HG03469 (cell line): ENCODE measurements around the gene YPEL4.
"Not testable (repeated sequence)": the region's sequence is repeated elsewhere in the genome, so short reads cannot be mapped to it uniquely, and the experiment has no call there.

Experiments used
- ATAC-seq: cut with Tn5 transposase; IDR thresholded peaks from one replicate; pipeline ENCODE4 v1.9.1; 2021; ENCODE audit warnings: mild to moderate bottlenecking, moderate library complexity, moderate number of reproducible peaks; ENCODE audit not compliant: unreplicated experiment

Gene YPEL4

GRCh38 chr11:57649826-57650738, at the start of gene YPEL4:
Gene YPEL4 (minus strand): TSS chr11:57649912. CDS start chr11:57647107, 2,805 bp downstream.
- no peak for ATAC-seq

- no peak for ATAC-seq
These were observed 49.2 kb upstream of the YPEL4 start for GRCh38 chr11:57698843-57699365.

DNA sequence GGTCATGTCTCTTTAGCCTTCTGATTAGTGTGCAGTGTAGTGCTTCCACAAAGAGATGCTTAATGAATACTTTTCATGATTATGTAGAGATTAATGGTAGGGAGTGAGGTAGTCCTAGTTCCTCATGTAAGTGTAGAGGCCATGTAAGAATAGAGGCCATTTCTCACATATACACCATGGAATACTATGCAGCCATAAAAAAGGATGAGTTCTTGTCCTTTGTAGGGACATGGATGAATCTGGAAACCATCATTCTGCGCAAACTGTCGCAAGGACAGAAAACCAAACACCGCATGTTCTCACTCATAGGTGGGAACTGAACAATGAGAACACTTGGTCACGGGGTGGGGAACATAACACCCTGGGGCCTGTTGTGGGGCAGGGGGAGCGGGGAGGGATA, 40.8 kb upstream of the YPEL4 start:
- not testable (repeated sequence) for ATAC-seq

DNA sequence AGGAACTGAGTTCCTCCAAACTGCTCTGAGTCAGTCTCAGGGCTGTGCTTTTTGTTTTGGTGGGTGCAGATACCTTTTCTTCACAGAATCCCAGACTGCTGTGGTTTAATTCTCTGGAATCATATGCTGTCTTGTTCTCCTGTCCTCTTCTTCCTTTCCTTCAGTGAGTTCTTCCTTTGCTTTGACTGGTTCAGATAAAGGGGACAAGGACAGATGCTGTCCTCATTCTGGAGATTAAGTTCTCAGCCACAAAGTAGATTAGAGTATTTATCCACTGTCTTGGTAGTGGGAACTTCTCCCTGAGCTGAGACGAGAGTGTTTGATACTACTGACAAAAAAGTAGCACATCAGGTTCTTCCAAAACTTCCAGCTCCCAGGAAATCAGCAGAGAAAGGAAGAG, 31.5 kb upstream of the YPEL4 start:
- no peak for ATAC-seq

GRCh38 chr11:57680552-57680874, 30.8 kb upstream of the YPEL4 start:
- no peak for ATAC-seq

- no peak for ATAC-seq
These were observed 29.7 kb upstream of the YPEL4 start for GRCh38 chr11:57679396-57679795.

DNA sequence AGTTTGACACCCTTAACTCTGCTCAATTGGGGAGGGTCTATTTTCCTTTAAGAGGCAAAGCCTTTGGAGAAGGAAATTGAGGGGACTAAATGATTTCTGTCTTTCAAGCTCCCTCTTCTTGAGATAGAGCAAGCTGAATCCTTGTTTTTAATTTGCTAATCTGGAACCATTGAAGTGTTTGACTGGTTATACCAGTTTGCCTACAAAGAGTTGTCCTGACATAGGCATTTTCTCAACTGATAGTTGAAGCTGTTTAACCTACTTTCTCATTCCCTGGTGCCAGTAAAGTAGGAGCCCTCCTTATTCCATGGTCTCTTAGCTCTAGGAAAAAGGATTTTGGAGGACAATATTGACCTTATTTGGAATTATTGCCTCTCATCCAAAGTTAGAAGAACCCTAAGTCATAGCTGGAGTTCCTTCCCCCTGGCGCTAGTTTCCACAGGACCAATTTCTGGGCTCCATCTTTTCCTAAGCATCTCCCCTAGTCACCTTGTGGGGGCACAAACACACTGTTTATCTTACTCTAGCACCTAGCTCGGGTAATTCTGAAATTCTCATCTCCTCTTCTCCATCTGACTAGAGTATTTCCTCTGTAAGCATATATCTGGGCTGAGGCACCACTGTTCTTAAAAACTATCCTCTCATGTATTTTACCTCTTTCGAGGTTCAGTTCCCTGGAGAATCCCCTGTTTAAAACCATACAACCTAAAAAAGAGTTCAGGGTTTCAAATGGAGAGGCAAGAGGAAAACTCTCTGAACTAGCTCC, 25.6 kb upstream of the YPEL4 start:
- no peak for ATAC-seq

DNA sequence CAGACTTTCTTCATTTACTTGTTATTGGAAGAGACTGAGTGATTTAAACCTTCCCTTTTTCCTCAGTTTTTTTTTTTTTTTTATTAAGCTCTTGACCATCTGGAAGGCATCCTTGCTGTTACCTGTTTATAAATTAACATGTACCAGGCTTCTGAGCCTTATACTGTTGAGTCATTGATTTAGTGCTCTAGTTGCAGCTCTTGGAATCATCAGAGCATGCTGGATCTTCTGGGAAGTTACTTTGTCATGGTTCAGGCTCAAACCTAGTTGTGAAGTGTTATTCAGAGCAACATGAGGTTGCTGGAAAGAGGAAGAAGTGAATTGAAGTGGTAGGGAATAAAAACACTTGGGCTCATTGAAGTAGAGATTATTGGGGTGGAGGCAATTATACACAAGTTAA, 24.5 kb upstream of the YPEL4 start:
- ATAC-seq = no peak

DNA sequence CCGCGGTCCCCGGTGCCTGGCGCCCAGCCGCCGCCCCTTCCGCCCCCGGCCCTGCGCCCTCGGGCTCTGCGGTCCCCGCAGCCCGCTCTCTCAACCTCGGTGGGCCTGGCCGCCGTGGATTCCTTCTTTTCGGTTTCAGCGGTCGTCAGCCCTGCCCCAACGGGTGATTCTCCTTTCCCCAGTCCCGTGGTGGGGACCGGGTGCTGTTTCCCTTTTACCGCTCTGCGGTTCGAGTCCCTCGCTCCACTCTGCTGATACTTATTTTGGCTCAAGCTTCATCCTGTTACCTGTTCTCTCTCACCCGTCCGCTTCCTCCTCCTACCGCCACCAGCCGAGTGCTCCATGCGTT, 18.7 kb upstream of the YPEL4 start:
- ATAC-seq = no peak

DNA sequence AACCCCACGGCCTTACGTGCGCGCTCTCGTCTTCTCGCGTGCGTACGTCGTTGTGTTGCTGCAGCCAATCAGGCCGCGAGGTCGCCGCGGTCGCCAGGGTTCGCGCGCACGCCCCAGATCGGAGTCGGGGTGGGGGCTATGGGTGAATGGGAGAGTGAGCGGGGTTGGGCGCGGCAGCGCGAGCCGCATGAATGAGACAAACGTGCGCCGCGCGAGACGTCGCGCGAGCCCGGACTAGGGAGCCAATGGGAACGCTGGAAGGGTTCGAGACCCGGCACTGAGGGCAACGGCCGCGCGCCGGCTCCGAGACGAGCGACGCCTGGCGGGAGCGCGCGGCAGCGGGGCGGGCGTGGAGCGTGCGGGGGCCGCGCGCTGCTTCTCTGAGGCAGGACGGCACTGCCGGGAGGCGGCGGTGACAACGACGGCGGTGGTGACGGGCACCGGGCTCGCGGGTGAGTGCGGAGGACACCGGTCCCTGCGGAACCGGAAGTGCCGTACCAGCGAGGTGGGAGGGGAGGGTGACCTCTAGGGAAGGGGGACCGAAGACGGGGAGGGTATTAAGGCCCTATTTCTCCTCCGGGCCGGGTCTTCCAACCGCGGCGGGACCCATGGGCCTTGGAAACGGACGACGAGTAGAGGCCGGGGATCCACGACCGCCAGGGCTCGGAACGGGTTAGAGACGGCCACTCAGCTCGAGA, 18.2 kb upstream of the YPEL4 start, which contains the start of gene ZDHHC5:
TSS of gene ZDHHC5 (plus strand) at position 379 of the 698 bp plus-strand sequence. CDS start 4,977 bp downstream, outside the sequence.
- ATAC-seq = peak; percentile 78

DNA sequence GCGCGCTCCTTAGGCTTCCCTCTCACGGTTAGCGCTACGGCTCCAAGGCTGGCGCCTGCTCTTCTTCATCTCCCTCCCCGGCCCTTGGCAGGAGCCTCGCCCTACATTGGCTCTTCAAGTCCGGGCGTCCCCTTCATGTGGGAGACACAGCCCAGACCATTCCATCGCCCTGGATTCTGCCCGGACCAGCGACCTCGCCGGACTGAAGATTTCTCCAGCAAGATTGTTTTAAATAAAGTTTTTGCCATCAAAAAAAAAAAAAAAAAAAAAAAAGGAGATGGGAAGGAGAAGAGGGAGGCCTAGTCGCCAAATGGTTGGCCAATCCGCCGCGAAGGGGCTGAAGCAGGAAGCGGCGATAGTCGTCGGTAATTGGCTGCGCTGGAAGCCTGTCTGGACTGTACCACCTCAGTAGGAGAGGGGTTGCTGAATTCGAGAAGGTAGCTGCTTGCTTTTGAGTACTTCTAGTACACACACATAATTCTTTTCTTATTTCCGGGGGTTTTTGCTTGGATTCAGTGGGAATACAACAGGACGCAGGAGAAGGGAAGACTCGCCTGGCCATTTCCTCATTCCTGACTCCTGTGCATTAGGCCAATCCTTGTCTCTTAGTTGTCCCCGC, 17.5 kb upstream of the YPEL4 start:
- ATAC-seq = peak; percentile 43

GRCh38 chr11:57663975-57664374, 14.3 kb upstream of the YPEL4 start:
- no peak for ATAC-seq

DNA sequence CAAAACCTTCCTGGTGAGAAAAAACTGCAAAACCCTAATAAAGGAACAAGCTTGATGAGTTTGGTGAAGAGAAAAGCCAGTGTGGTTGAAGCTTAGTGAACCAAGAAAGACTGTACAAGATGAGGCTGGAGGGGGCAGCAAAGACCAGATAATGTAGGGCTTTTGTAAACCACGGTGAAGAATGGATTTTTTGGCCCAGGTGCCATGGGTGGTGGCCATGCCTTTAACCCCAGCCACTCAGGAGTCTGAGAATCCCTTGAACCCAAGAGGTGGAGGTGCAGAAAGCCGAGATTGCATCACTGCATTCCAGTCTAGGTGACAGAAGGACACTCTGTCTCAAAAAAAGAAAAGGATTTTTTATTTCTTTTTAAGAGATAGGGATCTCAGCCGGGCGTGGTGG, 13.2 kb upstream of the YPEL4 start:
- ATAC-seq = no peak

DNA sequence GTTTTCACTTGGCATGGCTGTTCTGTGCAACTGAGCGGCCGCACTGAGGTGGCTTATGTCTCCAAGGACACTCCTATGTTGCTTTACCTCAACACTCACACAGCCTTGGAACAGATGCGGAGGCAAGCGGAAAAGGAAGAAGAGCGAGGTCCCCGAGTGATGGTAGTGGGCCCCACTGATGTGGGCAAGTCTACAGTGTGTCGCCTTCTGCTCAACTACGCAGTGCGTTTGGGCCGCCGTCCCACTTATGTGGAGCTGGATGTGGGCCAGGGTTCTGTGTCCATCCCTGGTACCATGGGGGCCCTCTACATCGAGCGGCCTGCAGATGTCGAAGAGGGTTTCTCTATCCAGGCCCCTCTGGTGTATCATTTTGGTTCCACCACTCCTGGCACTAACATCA, 10.0 kb upstream of the YPEL4 start:
- ATAC-seq = no peak

GRCh38 chr11:57658023-57658361, 8.3 kb upstream of the YPEL4 start:
- no peak for ATAC-seq

GRCh38 chr11:57657194-57658022, 7.7 kb upstream of the YPEL4 start, which contains the start of gene CLP1:
Gene CLP1 (plus strand): TSS chr11:57657762. CDS start chr11:57659477, 1,715 bp downstream.
- ATAC-seq = peak; percentile 99

DNA sequence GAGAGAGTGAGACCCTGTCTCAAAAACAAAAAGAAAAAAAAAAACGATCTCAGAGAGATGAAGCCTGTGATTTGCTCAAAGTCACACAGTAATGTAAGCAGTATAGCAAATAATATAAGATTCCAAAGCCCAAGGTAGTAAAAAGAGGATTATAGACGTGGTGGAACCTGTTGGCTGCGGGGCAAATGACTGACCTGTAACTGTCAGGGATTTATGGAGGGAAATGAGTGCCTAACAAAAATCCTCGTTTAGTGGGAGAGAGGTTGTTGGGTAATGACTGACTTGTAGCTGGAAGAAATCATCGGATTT, 7.1 kb upstream of the YPEL4 start:
- ATAC-seq = no peak

DNA sequence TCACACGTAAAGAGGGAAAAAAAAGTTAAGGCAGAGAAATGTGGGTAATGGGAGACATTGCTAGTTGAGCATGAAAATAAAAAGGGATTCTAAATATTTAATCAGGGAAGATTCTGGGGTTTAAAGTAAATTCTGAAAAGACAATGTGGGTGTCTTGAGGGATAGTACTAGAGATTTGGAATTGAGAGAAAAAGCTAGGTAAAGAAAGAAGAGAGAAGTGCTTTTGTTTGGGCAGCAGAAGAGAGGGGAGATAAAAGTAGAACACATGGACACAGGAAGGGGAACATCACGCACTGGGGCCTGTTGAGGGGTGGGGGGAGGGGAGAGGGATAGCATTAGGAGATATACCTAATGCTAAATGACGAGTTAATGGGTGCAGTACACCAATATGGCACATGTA, 3.5 kb upstream of the YPEL4 start:
- no peak for ATAC-seq

- no peak for ATAC-seq
These were observed 3.0 kb upstream of the YPEL4 start for GRCh38 chr11:57652662-57653061.

GRCh38 chr11:57652230-57652629, 2.5 kb upstream of the YPEL4 start:
- not testable (repeated sequence) for ATAC-seq
